Activated effector memory CD4-positive, alpha-beta T cell treated with anti-CD3 and anti-CD28 coated beads, Interleukin-2, amount 50 U/mL, for 16 hours (primary cell): ENCODE data around the gene ANK2.

ENCODE experiments used
- DNase-seq: peaks from one replicate; pipeline ENCODE4 v3.0.0-alpha.2; 2020

The ANK2 gene

GRCh38 chr4:113049421-113050370, at the start of gene ANK2:
TSS of gene ANK2 (plus strand) at chr4:113049653. CDS start at chr4:113049729, 76 bp downstream.
- no peak for DNase-seq

- no peak for DNase-seq
Measured at GRCh38 chr4:113003841-113004240, 45.6 kb upstream of the ANK2 start.

- no peak for DNase-seq
Measured at GRCh38 chr4:113004655-113005054, 44.8 kb upstream of the ANK2 start.

- no peak for DNase-seq
Measured at GRCh38 chr4:113006632-113007031, 42.8 kb upstream of the ANK2 start.

GRCh38 chr4:113007151-113007550, 42.3 kb upstream of the ANK2 start:
- DNase-seq: no peak

GRCh38 chr4:113008135-113008534, 41.3 kb upstream of the ANK2 start:
- DNase-seq: no peak

- no peak for DNase-seq
Measured at GRCh38 chr4:113008716-113009115, 40.7 kb upstream of the ANK2 start.

GRCh38 chr4:113009461-113009860, 40.0 kb upstream of the ANK2 start:
- DNase-seq: no peak

GRCh38 chr4:113012122-113012725, 37.2 kb upstream of the ANK2 start:
- no peak for DNase-seq

GRCh38 chr4:113012786-113013185, 36.7 kb upstream of the ANK2 start:
- DNase-seq: no peak

- no peak for DNase-seq
Measured at GRCh38 chr4:113013751-113014150, 35.7 kb upstream of the ANK2 start.

- DNase-seq: no peak
Measured at GRCh38 chr4:113016377-113016776, 33.1 kb upstream of the ANK2 start.

- DNase-seq: no peak
Measured at GRCh38 chr4:113020966-113021365, 28.5 kb upstream of the ANK2 start.

- DNase-seq: no peak
Measured at GRCh38 chr4:113024388-113024787, 25.1 kb upstream of the ANK2 start.

- no peak for DNase-seq
Measured at GRCh38 chr4:113025416-113025815, 24.0 kb upstream of the ANK2 start.

- DNase-seq: no peak
Measured at GRCh38 chr4:113026556-113026955, 22.9 kb upstream of the ANK2 start.

GRCh38 chr4:113028074-113028473, 21.4 kb upstream of the ANK2 start:
- no peak for DNase-seq

- DNase-seq: no peak
Measured at GRCh38 chr4:113031212-113031611, 18.2 kb upstream of the ANK2 start.

GRCh38 chr4:113040793-113041192, 8.7 kb upstream of the ANK2 start:
- DNase-seq: no peak

GRCh38 chr4:113042502-113042901, 7.0 kb upstream of the ANK2 start:
- no peak for DNase-seq

- DNase-seq: no peak
Measured at GRCh38 chr4:113043591-113043990, 5.9 kb upstream of the ANK2 start.

GRCh38 chr4:113050371-113050755, 910 bp downstream of the ANK2 start:
- no peak for DNase-seq

- DNase-seq: no peak
Measured at GRCh38 chr4:113050837-113051236, 1.4 kb downstream of the ANK2 start.

GRCh38 chr4:113051361-113051760, 1.9 kb downstream of the ANK2 start:
- DNase-seq: no peak
